Fibroblast of lung (primary cell): ENCODE data around the gene NRGN.

Source experiments
- EZH2 ChIP-seq: IDR thresholded peaks from 2 replicates; pipeline ENCODE4 v1.5.1; 2012; ENCODE audit warnings: low read length, control low read depth, mild to moderate bottlenecking; ENCODE audit errors: missing control alignments
- TF ChIP-seq, protein P1 (sequence below), 2 donors: IDR thresholded peaks in 1 of 2; conservative IDR thresholded peaks in 1 of 2; 1 replicate in 1 of 2; 2 replicates in 1 of 2; pipeline ENCODE4 v1.5.1; 2011 to 2012; ENCODE audit warnings: low read length in 2 of 2, control low read depth in 1 of 2, inconsistent platforms in 1 of 2, low read depth in 1 of 2, mild to moderate bottlenecking in 1 of 2

DNA sequence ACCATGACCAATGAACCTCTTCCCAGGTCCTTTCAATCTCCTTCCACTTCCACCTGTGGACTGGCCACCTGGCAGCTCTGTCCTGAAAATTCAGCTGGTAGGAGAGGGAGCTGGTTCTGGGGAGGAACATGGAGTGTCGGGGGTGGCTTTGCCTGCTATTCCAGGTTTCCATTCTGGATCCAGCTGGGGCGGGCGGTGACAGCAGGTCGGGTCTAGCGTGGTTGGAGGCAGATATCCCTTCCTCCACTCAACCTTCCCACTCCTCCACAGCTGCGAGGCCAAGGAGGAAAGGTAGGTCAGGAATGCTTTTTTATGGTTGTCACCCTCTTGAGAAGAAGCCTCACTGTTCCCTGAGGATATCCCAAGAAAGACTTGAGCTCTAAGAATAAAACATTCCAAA is 3.3 kb downstream of the NRGN start:
- TF ChIP-seq, protein P1, sequence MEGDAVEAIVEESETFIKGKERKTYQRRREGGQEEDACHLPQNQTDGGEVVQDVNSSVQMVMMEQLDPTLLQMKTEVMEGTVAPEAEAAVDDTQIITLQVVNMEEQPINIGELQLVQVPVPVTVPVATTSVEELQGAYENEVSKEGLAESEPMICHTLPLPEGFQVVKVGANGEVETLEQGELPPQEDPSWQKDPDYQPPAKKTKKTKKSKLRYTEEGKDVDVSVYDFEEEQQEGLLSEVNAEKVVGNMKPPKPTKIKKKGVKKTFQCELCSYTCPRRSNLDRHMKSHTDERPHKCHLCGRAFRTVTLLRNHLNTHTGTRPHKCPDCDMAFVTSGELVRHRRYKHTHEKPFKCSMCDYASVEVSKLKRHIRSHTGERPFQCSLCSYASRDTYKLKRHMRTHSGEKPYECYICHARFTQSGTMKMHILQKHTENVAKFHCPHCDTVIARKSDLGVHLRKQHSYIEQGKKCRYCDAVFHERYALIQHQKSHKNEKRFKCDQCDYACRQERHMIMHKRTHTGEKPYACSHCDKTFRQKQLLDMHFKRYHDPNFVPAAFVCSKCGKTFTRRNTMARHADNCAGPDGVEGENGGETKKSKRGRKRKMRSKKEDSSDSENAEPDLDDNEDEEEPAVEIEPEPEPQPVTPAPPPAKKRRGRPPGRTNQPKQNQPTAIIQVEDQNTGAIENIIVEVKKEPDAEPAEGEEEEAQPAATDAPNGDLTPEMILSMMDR (conservative IDR thresholded peaks at IDR 0.05 in 1 of 2, IDR thresholded peaks at IDR 0.05 in 1 of 2; ENCODE audit: low read depth in 1 of 2, low read length in 2 of 2): no peak
- no peak for TF ChIP-seq EZH2
